Iris pigment epithelial cell (primary cell): Measurements from ENCODE around the gene RPS2.
A peak's percentile ranks its signal among the peaks of the same experiment; 100 is the strongest.
"Not testable (repeated sequence)": the region's sequence is repeated elsewhere in the genome, so short reads cannot be mapped to it uniquely, and the experiment has no call there.

Source experiments
- DNase-seq: peaks from one replicate; pipeline ENCODE4 v3.0.0-alpha.2; 2011; ENCODE audit warnings: low read depth

Gene RPS2

GRCh38 chr16:1964506-1965395 is at the start of gene RPS2:
RPS2 (minus strand) TSS chr16:1964826; CDS start chr16:1964625, 201 bp downstream.
- peak; percentile 98 for DNase-seq

- no peak for DNase-seq
These were observed 48.9 kb upstream of the RPS2 start for GRCh38 chr16:2013527-2013926.

DNA sequence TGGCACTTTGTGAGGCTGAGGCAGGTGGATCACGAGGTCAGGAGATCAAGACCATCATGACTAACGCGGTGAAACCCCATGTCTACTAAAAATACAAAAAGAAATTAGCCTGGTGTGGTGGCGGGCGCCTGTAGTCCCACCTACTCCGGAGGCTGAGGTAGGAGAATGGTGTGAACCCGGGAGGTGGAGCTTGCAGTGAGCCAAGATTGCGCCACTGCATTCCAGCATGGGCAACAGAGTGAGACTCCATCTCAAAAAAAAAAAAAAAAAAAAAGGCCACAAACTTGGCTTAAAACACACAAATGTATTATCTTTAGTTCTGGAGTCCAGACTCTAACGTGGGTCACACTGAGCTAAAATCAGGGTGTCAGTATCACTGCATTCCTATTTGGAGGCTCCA is 47.1 kb upstream of the RPS2 start:
- DNase-seq = not testable (repeated sequence)

DNA sequence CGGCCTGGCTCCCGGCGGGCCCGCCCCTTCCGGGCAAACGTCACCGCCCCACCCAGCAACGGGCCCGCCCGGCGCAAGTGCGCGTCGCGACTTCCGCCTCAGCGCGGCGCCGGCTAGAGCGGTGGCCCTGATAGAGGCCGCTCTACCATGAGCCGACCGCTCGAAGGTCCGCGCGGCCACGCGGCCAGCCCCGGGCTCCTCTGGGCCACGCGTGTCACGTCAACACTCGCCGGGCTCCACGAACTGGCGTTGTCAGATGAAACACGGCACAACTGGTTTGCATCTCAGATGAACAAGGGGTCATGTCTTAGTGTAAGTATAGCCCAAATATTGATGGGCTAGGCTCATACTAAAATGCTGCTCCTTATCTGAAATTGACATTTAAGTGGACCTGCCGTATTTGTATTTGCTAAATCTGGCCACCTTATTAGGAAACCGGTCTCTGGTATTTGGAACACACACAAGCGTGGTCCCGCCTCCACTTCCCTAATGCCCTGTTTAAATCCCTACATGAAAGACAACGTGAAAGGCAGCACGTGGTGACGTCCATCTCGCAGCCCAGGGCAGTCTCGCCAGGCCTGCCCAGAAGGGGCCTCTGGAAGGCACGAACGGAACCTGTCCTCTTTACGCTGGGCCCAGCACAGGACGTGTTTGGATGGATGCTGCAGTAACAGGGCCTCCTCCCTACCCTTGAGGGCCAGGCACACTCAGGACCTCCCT is 45.3 kb upstream of the RPS2 start, which contains the start of gene ZNF598:
TSS of gene ZNF598 (minus strand) at position 31 of the 720 bp plus-strand sequence.
- DNase-seq = peak; percentile 84

GRCh38 chr16:2009164-2009711 is 44.6 kb upstream of the RPS2 start:
- no peak for DNase-seq

DNA sequence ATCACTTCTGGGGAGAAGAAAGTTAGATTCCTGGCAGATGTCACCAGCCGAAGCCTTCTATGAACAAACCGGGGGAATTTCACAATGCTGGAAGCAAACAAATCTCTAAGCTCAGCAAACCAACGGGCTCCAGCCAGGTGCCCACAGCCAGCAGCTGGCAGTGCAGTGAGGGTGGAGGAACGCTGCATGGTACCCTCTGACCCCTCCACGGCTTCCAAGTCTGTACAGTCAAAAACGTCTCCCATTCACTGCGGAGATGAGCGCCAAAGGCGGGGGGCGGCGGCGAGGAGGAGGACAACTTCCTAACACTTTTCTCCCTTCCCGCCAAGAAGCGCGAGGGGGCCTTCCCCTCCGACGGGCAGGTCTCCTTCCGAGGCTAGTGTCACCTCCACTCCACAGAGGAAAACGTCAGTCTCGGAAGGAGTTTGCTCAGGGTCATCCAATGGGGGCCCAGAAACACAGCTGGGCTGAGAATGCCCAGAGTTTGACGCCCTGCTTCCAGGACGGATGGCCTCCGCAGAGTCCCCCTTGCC is 44.1 kb upstream of the RPS2 start:
- peak; percentile 70 for DNase-seq

GRCh38 chr16:2008009-2008526 is 43.4 kb upstream of the RPS2 start:
- DNase-seq = peak; percentile 57

- DNase-seq = no peak
These were observed 42.6 kb upstream of the RPS2 start for GRCh38 chr16:2007081-2007836.

DNA sequence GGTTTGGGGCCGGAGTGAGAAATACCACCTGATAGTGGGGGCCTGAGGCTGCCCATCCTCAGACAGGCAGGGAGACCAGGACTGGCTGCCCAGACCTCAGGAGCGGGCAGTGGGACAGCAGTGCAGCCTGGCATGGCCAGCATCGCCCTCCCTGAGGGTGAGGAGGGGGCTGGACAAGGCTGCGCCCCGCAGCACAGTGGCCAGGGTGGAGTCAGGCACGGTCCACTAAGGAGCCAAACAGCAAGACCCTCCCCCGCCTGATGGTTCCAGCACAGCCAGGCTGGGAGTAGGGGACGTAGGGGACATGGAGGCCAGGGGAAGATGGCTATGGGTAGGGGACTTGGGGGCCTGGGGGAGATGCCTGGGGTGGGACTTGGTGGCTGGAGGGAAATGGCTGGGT is 41.7 kb upstream of the RPS2 start:
- no peak for DNase-seq

DNA sequence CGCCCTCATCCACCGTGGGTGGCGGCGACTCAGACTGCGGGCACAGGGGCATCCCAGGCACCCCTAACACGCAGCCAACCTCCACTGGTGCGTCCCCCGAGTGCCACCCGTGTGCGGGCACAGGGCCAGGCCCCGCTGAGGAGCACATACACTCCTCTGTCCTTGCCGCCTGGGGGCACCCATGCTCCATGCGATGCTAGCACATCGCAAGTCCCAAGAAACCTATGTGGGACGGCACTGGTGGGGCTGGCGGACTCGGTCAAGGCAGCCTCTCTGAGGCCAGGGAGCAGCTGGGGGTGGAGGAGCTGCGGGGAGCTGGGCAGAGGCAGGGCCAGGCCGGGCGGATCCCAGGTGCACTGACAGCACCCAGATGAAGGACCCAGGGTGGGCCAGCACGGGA is 41.0 kb upstream of the RPS2 start:
- no peak for DNase-seq

DNA sequence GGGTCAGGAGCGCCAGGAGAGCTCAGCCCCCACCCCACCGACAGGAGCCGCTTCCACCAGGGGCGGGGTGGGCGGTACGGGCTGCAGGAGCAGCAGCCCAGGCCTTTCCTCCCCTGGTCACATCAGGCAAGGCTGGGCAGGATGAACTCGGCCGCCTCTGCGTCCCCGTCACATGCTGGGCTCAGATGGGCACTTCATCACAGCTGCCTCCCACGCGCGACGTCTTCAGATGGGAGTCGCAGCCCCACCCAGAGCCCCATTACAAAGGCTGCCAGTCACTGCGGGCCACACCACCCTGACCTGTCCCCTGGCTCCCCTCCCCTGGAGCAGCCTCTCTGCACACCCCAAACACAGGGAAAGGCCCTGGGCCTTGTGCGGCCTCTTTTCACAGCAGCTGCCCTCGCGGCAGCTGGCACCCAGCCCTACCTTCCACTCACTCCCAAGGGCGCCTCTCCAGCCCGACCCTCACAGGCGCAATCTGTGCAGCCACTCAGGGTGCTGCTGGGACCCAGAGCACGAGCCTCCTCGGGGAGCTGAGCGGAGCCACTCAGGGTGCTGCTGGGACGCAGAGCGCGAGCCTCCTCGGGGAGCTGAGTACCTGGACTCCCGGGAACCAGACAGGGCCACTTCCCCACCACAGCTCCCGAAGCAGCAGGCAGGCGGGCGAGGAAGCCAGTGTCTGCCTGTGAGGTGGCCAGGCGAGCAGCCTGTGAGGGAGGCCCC is 40.3 kb upstream of the RPS2 start:
- no peak for DNase-seq

DNA sequence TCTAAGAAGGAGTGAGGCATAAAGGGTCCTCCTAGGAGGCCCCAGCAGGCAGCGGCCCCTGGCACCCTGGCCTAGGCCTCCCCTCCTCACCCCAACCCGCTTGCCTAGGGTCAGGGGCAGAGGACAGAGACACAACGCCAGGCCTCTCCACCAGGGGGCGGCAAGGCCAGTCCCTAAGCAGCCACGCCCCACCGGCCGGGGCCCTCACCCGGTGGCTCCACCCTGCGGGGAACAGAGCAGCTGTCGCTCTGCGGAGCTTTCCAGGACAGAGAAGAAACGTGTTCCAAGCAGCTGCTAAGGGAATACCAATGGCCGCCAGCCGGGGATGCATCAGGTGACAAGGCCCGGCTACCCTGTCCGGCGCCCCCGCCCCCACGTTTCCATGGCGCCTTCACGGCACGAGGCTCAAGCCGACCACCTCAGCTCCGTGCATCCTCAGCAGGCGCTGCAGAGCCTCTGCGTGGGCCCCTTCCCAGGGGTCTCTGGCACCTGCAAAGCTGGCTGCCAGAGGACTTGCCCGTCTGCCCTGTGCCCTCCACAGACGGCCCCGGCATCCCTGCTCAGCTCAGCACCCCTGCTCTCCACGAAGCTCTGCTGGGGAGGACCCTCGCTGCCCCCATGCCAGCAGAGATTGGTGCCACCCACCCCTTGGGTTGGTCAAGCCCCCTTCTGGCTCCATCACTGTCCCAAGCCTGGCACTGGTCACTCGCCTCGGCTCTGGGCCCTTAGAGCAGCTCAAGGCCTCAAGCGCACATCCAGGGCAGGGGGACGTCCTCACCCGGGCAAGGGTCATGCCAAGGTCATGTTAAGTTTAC is 39.4 kb upstream of the RPS2 start:
- peak; percentile 79 for DNase-seq

- no peak for DNase-seq
These were observed 38.7 kb upstream of the RPS2 start for GRCh38 chr16:2003231-2003826.

DNA sequence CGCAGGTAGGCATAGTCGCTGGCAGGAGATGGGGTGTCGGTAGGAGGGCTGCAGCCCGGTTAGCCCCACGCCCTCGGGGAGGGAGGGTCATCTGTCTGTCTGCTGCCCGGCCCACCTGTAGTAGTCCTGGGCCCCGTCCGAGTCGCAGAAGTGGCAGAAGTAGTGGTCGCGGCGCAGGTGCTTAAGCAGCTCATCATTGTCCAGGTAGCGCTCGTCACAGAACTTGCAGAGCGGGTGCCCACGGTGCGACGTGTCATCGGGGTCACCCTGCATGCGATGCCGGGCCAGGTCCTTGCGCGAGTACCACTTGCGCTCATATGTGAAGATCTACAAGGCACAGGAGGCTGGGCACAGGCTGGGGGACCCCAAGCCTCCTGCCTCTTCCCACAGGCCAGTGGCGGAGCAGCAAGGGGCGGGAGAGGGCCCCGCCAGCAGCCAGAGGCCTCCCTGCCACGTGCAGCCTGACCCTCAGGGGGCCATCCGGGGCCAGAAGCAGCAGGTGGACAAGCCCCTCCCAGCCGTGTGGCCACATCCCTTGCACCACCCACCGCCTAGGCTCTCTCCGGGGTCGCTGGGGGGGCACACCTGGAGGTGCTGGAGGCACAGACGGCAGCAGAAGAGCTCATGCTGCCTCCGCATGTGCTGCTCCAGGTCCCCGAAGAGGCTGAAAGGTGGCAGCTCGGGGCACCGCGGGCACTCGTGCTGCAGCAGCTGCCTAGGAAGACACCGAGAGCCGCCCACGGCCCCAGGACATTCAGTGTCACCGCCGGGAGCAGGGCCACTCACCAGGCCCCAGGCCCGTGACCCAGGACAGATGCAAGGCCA is 38.0 kb upstream of the RPS2 start:
- DNase-seq = no peak

GRCh38 chr16:2001456-2002355 is 37.1 kb upstream of the RPS2 start:
- DNase-seq = no peak

GRCh38 chr16:2001035-2001434 is 36.4 kb upstream of the RPS2 start:
- no peak for DNase-seq

- DNase-seq = no peak
These were observed 35.4 kb upstream of the RPS2 start for GRCh38 chr16:1999866-2000514.
